SK-N-SH (cell line): Measurements from ENCODE around the gene LFNG. TPM values are rescaled to one million over a fixed set of nuclear protein-coding genes. Genes with fewer than 3 reads are reported as not detected.

Source experiments
- CTCF ChIA-PET: fragments of 300-600, 350-600 bp; formaldehyde crosslinking; extraction: SDS; loops from one replicate; lab custom pipeline; 2021; lab: Yijun Ruan, JAX
- POLR2A ChIA-PET: fragments of 350-600 bp; sonication (Branson Sonifier 250); formaldehyde crosslinking; extraction: SDS; loops from one replicate; lab custom pipeline; 2020; ENCODE audit warnings: antibody characterized with exemption, inconsistent platforms; lab: Yijun Ruan, JAX
- DNase-seq: peaks from one replicate; pipeline ENCODE4 v3.0.0; 2012
- H2AFZ ChIP-seq: fragments of 200-600 bp; sonication (generic); 2 replicates; pipeline ENCODE4 v1.8.1; 2016; ENCODE audit warnings: antibody characterized with exemption, mild to moderate bottlenecking, low read depth
- H3F3A ChIP-seq: fragments of 200-600 bp; sonication (generic); replicated peaks from 2 replicates; pipeline ENCODE3; 2016; ENCODE audit warnings: antibody characterized with exemption, mild to moderate bottlenecking; ENCODE audit not compliant: insufficient read depth
- H3K27ac ChIP-seq, 2 experiments: fragments of 200-500 bp in 1 of 2; fragments of 200-600 bp in 1 of 2; sonication (Bioruptor generic) in 1 of 2; sonication (generic), shearing (Covaris generic) in 1 of 2; 2 replicates each; pipeline versions ENCODE4 v1.5.1 to v1.6.1; 2014 to 2016; ENCODE audit warnings: low read depth in 2 of 2, inconsistent platforms in 1 of 2, low read length in 1 of 2, mild to moderate bottlenecking in 1 of 2, mixed read lengths in 1 of 2
- H3K27me3 ChIP-seq: fragments of 200-600 bp; sonication (generic), shearing (Covaris generic); 2 replicates; pipeline ENCODE4 v1.6.1; 2016; ENCODE audit warnings: mixed run types; ENCODE audit not compliant: insufficient read depth
- H3K36me3 ChIP-seq, 2 experiments: fragments of 200-500 bp in 1 of 2; fragments of 200-600 bp in 1 of 2; sonication (Bioruptor generic) in 1 of 2; sonication (generic) in 1 of 2; replicated peaks in 1 of 2; 2 replicates each; pipeline versions ENCODE3 to v1.5.1; 2014 to 2016; ENCODE audit warnings: low read length in 1 of 2, mild to moderate bottlenecking in 1 of 2; ENCODE audit not compliant: insufficient read depth in 2 of 2, control insufficient read depth in 1 of 2
- H3K4me1 ChIP-seq, 2 experiments: fragments of 200-500 bp in 1 of 2; fragments of 200-600 bp in 1 of 2; sonication (Bioruptor generic) in 1 of 2; sonication (generic), shearing (Covaris generic) in 1 of 2; 2 replicates each; pipeline versions ENCODE4 v1.5.1 to v1.6.1; 2014 to 2016; ENCODE audit warnings: low read depth in 1 of 2, low read length in 1 of 2, mixed run types in 1 of 2; ENCODE audit not compliant: insufficient read depth in 2 of 2, control insufficient read depth in 1 of 2
- H3K4me2 ChIP-seq: fragments of 200-600 bp; sonication (generic), shearing (Covaris generic); 2 replicates; pipeline ENCODE4 v1.6.1; 2017; ENCODE audit warnings: mixed run types
- H3K4me3 ChIP-seq, 2 experiments: fragments of 200-500 bp in 1 of 2; fragments of 200-600 bp in 1 of 2; sonication (Bioruptor generic) in 1 of 2; sonication (generic), shearing (Covaris generic) in 1 of 2; 2 replicates each; pipeline versions ENCODE4 v1.5.1 to v1.8.1; 2014 to 2016; ENCODE audit warnings: low read depth in 2 of 2, inconsistent platforms in 1 of 2, low read length in 1 of 2, mild to moderate bottlenecking in 1 of 2, mixed read lengths in 1 of 2, moderate library complexity in 1 of 2
- H3K79me2 ChIP-seq: fragments of 200-600 bp; sonication (generic); 2 replicates; pipeline ENCODE4 v1.8.1; 2017; ENCODE audit warnings: mild to moderate bottlenecking; ENCODE audit not compliant: insufficient read depth
- H3K9ac ChIP-seq: fragments of 200-600 bp; sonication (generic); 2 replicates; pipeline ENCODE4 v1.6.1; 2017; ENCODE audit warnings: mixed run types
- H3K9me2 ChIP-seq: fragments of 200-600 bp; sonication (generic); 2 replicates; pipeline ENCODE4 v1.6.1; 2017; ENCODE audit warnings: mixed run types
- H3K9me3 ChIP-seq: fragments of 200-600 bp; sonication (generic); 2 replicates; pipeline ENCODE4 v1.6.1; 2017; ENCODE audit warnings: mixed run types, mild to moderate bottlenecking, moderate library complexity
- H4K20me1 ChIP-seq: fragments of 200-600 bp; sonication (generic); 2 replicates; pipeline ENCODE4 v1.6.1; 2017; ENCODE audit warnings: mild to moderate bottlenecking, mixed run types; ENCODE audit not compliant: insufficient read depth
- ELF1 ChIP-seq: IDR thresholded peaks from 2 replicates; pipeline ENCODE4 v1.4.0; 2012
- GATA2 ChIP-seq: sonication (generic); formaldehyde crosslinking; IDR thresholded peaks from 2 replicates; pipeline ENCODE4 v1.5.0; 2020; ENCODE audit warnings: mild to moderate bottlenecking, missing genetic modification reagents
- NRF1 ChIP-seq: IDR thresholded peaks from 2 replicates; pipeline ENCODE4 v1.6.1; 2012; ENCODE audit warnings: low read depth, mild to moderate bottlenecking, low read length
- POLR2AphosphoS5 ChIP-seq: IDR thresholded peaks from 2 replicates; pipeline ENCODE4 v1.6.1; 2012; ENCODE audit warnings: low read depth, low read length
- RAD21 ChIP-seq: IDR thresholded peaks from 2 replicates; pipeline ENCODE4 v1.6.1; 2012; ENCODE audit warnings: mild to moderate bottlenecking, low read length
- RXRA ChIP-seq: IDR thresholded peaks from 2 replicates; pipeline ENCODE4 v1.4.0; 2012; ENCODE audit warnings: low read depth, mild to moderate bottlenecking, borderline replicate concordance
- TCF12 ChIP-seq: IDR thresholded peaks from 2 replicates; pipeline ENCODE4 v1.4.0; 2012
- YY1 ChIP-seq: IDR thresholded peaks from 2 replicates; pipeline ENCODE4 v1.4.0; 2012; ENCODE audit warnings: low read depth, mild to moderate bottlenecking
- WGBS: methylation state at CpG from one replicate; pipeline ENCODE4 v1.1.6; 2017; ENCODE audit warnings: low lambda C conversion rate; 5-methylcytosine and 5-hydroxymethylcytosine counted together
- polyA plus RNA-seq, 3 experiments: library from polyadenylated mRNA; depleted of rRNA; stranded (reverse); fragments of >200 nt; gene quantifications; 2 replicates each; pipeline ENCODE4 v1.2.3, GENCODE V29; 2012
- TF ChIP-seq, protein P1 (sequence below): fragments of 150-350 bp; IDR thresholded peaks from 2 replicates; pipeline ENCODE4 v1.6.1; 2017; ENCODE audit warnings: antibody characterized with exemption, low read length, low read depth, borderline replicate concordance
- TF ChIP-seq, protein P2 (sequence below): IDR thresholded peaks from 2 replicates; pipeline ENCODE4 v1.4.0; 2012; ENCODE audit warnings: low read depth, borderline replicate concordance
- TF ChIP-seq, protein P3 (sequence below): IDR thresholded peaks from 2 replicates; pipeline ENCODE4 v1.4.0; 2012; ENCODE audit warnings: low read depth
- TF ChIP-seq, protein P4 (sequence below): fragments of 200-600 bp; sonication (generic); IDR thresholded peaks from 2 replicates; pipeline ENCODE4 v1.6.1; 2017; ENCODE audit warnings: antibody characterized with exemption, mild to moderate bottlenecking, moderate library complexity

The LFNG gene
- polyA plus RNA-seq, 1 of the 3 experiments (the other 2 are of a cell fraction): 9.4 TPM

DNA sequence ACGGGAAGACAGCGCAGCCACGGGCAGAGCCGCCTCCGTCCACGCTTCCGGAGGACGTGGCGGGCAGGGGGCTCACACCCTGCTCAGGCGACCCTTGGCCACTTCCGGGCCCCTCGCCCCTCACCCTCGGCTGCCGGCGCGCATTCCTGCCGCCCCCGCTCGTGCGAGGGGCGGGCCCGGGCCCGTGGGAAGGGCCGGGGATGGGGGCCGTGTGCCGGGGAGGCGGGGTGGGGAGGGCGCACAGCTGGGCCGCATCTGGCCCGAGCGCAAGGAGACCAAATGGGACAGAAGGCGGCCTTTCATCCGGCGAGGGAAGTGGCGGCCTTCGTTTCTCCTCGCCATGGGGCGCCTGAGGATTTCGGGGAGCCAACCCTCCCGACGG, 846 bp upstream of the LFNG start (continued):
- TF ChIP-seq, protein P1, sequence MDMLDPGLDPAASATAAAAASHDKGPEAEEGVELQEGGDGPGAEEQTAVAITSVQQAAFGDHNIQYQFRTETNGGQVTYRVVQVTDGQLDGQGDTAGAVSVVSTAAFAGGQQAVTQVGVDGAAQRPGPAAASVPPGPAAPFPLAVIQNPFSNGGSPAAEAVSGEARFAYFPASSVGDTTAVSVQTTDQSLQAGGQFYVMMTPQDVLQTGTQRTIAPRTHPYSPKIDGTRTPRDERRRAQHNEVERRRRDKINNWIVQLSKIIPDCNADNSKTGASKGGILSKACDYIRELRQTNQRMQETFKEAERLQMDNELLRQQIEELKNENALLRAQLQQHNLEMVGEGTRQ: no peak
- TF ChIP-seq TCF12 (no peak), NRF1 (no peak), GATA2 (CRISPR knock-in tag) (no peak), RXRA (no peak), ELF1 (no peak)
- TF ChIP-seq, protein P2, sequence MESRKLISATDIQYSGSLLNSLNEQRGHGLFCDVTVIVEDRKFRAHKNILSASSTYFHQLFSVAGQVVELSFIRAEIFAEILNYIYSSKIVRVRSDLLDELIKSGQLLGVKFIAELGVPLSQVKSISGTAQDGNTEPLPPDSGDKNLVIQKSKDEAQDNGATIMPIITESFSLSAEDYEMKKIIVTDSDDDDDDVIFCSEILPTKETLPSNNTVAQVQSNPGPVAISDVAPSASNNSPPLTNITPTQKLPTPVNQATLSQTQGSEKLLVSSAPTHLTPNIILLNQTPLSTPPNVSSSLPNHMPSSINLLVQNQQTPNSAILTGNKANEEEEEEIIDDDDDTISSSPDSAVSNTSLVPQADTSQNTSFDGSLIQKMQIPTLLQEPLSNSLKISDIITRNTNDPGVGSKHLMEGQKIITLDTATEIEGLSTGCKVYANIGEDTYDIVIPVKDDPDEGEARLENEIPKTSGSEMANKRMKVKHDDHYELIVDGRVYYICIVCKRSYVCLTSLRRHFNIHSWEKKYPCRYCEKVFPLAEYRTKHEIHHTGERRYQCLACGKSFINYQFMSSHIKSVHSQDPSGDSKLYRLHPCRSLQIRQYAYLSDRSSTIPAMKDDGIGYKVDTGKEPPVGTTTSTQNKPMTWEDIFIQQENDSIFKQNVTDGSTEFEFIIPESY: no peak
- TF ChIP-seq, protein P3, sequence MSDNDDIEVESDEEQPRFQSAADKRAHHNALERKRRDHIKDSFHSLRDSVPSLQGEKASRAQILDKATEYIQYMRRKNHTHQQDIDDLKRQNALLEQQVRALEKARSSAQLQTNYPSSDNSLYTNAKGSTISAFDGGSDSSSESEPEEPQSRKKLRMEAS: no peak

DNA sequence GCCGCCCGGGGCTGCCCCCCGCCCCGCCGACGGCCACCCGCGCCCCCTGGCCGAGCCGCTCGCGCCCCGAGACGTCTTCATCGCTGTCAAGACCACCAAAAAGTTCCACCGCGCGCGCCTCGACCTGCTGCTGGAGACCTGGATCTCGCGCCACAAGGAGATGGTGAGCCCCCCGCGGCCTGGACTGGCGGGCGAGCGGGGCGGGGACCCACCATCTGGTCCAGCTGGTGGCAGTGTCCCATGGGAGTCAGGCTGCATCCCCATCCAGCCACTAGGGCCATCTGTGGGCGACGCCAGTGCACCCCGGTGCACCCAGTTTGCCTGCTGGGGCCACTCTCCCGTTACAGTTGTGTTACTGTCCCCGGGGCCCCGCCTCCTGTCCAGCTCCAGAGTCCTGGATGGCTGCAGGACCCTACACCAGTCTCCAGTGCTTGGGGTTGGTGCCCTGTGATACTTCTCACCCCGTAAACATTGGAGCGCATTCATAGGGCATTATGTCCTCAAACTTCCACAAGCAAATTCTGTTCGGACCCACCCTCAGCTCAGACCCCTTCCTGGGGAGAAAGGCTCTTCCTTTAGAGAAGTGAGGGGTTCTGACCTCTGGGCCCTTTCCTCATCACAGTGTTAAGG, 672 bp downstream of the LFNG start:
- Histone ChIP-seq H2AFZ (no peak overlapping the region), H3K4me2 (peak overlapping the region; percentile 90), H3K27me3 (no peaks in the 10 kb centered on the region), H3K36me3 (no peaks in the 10 kb centered on the region), H3K9ac (peak overlapping the region; percentile 56; the same call in 1 of the 2 replicates), H3K79me2 (peaks cover 48% of the 10 kb centered on the region), H4K20me1 (peaks cover 10% of the 10 kb centered on the region; the same call in 1 of the 2 replicates), H3K4me3 (peak overlapping the region; percentile 60 to 78), H3F3A (peaks cover 26% of the 10 kb centered on the region), H3K9me2 (no peaks in the 10 kb centered on the region), H3K9me3 (no peaks in the 10 kb centered on the region), H3K4me1 (peaks cover 66 to 75% of the 10 kb centered on the region in 2 experiments; a peak in 3 of 4 replicates)
- ChIA-PET CTCF (interaction anchor here (0.9 to 1.6 kb wide), 5 partner anchors 10 to 68 kb away, joined by 3 to 8 read pairs (median 3); no protein-coding TSS in a partner anchor), POLR2A (no interaction called here)
- DNase-seq: peak; percentile 90
- WGBS: 5% methylated on average over 23 of the region's 37 CpGs
- TF ChIP-seq, protein P4, sequence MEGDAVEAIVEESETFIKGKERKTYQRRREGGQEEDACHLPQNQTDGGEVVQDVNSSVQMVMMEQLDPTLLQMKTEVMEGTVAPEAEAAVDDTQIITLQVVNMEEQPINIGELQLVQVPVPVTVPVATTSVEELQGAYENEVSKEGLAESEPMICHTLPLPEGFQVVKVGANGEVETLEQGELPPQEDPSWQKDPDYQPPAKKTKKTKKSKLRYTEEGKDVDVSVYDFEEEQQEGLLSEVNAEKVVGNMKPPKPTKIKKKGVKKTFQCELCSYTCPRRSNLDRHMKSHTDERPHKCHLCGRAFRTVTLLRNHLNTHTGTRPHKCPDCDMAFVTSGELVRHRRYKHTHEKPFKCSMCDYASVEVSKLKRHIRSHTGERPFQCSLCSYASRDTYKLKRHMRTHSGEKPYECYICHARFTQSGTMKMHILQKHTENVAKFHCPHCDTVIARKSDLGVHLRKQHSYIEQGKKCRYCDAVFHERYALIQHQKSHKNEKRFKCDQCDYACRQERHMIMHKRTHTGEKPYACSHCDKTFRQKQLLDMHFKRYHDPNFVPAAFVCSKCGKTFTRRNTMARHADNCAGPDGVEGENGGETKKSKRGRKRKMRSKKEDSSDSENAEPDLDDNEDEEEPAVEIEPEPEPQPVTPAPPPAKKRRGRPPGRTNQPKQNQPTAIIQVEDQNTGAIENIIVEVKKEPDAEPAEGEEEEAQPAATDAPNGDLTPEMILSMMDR: peak; percentile 39
- TF ChIP-seq RAD21: peak; percentile 10
- TF ChIP-seq POLR2AphosphoS5: no peak
- no peak for TF ChIP-seq YY1
- TF ChIP-seq, all 33 proteins: peak for 2
- H3K27ac ChIP-seq: no peak overlapping the region; a peak in 1 of 4 replicates
